SHP77 treated with DMSO at 0.1 percent for 48 hours (cell line): ENCODE measurements around the gene ACSL6.

Experiments
- DNase-seq: peaks from one replicate; lab custom pipeline; 2025; lab: John Stamatoyannopoulos, UW

ACSL6 gene

DNA sequence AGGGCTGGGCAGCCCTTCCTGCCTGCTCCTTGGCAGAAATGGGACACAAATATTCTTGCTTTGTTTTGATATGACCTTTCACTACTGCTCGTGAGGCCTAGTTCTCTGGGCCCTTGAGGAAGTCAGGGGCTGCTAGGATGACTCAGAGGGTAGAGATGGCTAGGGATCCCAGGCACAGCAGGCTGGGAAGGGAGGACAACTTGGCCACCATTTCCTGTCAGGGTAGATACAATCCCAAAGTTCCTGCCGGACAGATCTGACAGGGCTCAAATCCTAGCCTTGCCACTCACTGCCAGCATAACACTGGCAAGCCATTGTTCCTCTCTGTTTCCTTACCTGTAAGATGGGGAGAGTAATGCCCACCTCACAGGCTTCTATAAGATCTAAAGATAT, 34.2 kb downstream of the ACSL6 start:
- DNase-seq = no peak

DNA sequence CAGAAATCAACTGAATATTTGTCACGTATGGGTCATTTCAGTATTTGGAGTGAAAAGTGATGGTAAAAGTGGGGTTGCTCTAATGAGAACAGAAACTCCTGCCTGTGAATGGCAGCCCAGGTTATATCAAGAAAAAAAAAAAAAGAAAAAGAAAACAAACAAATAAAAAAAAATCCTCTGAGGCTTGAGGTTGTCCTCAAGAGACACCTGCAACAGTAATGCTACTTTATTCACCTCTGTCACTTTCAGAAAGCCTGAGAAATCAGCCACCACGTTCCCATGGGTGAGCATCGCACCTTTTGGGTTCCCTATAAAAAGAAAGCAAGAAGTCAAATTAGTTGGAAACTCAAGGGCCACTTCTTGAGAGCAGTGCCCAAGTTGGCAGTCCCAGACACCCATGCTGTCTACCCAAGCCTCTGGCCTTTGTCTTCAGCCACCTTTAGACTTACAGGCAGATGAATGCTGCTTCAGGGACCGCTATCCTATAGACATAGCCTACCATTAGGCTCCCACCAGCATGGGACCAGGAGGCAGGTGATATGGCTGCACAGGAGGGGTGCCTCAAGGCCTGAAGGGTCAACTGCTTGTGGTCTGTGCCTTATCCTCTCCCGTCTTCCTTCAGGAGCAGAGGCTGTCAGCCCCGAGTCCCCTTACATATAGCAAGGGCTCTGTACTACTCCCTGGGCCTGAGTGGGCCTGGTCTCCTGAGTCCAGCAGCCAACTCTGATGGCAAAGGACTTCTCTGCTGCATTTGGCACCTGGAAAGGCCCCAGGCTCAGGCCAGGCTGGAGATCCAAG, 34.8 kb downstream of the ACSL6 start:
- no peak for DNase-seq

DNA sequence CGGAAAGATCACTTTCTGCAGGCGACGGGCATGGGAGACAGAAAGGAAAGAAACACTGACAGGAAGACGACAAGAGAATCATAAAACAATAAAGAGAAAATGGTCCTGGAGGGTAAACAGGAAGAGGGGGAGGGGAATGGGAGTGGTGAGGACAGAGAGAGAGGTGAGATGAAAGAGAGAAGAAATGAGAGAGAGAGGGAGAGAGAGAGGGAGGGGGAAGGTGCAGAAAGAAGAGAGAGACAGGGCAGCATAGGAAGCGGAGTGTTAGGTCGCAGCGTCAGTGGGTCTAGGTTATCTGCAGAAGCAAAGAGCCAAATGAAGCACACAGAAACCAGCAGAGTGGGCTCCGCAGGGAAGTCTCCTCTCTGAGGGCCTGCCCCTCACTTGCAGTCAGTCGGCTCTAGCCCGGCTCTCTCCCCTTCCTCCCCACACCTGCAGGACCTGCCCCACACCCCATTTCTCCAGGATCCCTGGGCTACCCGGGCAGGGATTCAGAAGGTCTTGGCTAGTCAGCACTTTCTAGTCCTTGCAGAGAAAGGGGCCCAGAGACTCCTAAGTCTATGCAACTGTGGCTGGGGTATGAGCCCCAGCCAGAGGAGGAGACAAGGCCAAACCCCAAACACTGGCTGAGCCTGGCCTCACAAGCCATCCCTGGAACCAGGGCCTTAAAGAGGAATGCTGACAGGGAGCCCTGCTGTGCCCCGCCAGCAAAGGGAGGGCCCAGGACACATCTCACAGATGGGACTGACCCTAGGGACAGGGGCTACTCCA, 36.3 kb downstream of the ACSL6 start:
- no peak for DNase-seq

DNA sequence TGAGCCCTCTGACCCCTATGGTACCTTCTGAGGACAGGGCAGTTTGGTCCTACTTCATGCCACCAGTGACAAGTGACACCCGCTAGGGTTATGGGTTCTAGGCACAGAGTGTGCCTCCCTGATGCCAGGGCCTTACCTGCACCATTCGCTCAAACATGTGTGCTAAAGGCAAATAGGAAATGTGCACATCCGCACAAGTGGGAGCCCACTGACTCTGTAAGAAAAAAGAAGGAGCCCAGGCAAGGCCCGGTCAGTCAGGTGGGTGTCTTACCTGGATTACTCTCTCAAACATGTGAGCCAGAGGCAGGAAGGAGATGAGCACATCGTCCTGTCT, 36.9 kb downstream of the ACSL6 start:
- no peak for DNase-seq

DNA sequence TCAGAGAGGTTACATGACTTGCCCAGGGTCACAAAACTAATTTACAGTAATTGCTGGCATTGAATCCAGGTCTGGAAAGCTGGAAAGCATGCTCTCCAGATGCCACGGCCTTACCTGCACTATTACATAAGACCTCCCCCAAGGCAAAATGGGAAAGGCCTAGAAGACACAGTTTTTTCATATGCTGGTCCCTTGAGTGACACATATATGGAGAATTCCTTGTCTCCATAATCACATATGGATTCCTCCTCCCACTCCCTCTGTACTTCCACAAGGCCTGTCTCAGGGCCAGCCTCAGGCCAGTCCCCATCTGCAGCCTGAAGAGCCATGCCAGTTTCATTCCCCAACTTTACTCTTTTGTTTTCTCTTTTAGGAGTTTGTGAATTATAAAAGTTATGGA, 37.4 kb downstream of the ACSL6 start:
- DNase-seq = no peak

DNA sequence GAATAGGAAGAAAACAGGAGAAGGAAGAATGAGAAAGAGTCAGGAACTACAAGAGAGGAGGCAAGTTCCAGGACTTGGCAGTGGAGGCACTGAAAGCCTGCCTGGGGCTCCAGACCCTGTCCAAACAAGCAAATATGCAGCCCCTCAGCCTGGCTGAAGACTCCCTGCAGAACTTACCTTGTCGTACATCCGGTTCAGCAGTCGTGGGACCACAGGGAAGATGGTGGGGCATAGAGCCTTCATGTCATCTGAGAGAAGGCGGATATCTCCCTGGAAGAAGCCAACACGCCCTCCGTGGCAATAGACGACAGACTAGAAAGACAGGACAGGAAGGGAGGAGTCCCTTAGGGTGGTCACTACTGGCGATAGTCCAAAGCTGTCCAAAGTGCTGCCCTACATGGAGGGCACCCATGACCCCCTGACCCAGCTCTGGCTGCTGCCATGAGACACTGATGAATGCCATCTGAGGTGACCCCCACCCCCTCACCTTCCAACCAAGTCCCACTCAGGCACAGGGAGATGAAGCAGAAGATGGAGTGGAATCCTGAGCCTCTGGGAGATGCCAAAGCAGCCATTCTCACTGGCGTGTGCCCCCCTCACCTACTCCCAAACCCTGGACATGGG, 38.3 kb downstream of the ACSL6 start:
- DNase-seq = no peak

DNA sequence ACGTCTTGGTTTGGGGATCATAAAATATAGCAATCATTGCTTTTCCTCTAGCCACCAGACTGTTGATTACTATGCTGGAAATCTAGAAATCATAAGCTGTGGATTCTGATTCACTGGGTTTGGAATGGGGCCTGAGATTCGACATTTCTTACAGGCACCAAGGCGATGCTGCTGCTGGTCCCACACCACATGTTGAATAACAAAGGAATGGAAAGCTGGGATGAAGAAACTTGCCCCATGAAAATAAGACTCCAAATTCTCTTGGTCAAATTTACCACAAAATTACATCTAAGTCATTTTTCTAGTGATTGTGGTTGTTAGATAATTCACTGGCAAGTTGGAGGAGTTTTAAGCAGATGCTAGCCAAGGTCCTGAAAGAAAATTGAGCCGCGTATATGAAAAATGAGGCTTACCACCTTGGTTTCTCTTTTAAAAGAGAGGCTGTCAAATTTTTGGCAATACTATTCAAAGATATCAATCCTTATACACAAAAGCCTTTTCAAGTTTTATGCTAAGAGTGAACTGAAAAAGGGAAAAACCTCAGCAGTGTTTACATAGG, 43.0 kb downstream of the ACSL6 start:
- DNase-seq = no peak

DNA sequence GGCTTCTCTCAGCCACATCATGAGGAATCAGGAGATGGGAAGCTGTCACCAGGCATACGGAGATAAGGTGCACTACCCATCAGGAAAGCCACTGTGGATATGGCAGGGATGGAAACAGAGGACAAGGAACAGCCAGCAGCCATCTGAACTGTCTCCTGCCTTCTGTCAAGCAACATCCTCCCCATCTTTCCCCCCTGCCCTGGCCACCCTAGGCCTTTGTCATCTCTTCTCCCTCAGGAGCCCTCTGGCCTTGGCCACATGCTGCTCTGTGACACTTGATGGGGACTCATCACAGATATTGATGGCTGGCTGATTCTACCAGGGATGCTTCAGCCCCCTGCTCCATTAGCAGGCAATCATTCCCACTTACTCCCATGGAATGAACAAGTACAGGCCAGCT, 44.9 kb downstream of the ACSL6 start:
- no peak for DNase-seq

DNA sequence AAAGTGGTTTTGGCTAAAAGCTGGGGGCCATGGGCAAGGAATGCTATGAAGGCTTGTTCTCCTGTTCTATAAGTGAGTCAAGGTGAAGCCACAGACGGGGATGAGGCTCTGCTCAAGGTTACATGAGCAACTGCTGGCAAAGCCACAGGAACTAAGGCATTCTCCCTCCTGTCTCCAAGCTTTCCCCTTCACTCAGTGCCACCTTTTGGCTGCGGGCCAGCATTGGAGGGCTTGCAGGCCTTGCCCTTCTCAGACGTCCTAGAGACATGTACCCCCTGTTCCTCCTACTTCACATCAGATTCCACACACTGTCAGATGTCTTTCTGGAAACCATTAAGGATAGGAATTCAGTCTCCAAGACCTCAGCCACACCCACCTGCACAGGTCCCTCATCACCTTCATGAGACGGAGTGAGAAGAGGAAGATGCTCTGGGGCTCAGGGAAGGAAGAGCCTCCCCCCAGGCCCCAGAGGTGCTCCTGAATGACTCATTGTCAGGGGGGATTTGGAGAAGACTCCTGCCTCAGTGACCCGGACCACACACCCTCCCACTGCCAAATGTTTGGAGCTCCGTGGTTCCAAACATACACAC, 45.5 kb downstream of the ACSL6 start:
- no peak for DNase-seq

DNA sequence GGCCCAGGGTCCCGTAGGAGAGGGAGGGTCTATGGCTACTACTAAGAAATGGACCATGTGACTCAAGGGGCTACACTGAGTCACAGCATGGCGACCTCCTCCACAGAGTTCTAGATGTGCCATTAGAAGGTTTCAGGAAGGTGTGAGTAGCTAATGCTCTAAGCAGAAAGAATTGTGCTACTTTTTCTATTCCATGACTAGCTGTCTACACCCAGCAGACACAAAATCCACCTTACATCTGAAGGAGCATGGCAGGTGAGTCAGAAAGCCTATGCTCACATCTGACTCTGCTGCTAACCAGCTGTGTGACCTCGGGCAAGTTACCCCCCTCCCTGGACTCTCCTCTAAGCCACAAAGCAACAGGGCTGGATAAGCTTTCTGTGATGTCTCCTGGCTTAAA, 51.6 kb downstream of the ACSL6 start:
- DNase-seq = no peak

DNA sequence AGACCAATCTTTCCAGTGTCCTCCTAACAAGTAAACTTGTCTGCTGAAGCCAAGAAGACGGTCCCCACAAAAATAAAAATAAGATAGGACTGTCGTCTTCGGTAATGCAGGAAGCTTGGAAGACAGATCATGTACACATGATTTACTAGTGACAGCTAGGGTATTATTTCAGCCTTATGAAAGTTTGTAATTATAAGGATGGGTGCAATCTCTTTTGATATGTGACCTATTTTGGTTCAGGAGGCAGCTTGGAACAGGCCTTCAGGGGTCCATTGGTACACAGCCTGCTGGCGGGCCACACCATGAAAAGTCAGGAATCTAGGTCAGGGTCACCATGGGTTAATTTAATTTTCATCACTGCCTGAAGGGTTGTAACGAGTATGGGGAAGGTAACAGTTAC, 52.3 kb downstream of the ACSL6 start:
- DNase-seq = no peak

DNA sequence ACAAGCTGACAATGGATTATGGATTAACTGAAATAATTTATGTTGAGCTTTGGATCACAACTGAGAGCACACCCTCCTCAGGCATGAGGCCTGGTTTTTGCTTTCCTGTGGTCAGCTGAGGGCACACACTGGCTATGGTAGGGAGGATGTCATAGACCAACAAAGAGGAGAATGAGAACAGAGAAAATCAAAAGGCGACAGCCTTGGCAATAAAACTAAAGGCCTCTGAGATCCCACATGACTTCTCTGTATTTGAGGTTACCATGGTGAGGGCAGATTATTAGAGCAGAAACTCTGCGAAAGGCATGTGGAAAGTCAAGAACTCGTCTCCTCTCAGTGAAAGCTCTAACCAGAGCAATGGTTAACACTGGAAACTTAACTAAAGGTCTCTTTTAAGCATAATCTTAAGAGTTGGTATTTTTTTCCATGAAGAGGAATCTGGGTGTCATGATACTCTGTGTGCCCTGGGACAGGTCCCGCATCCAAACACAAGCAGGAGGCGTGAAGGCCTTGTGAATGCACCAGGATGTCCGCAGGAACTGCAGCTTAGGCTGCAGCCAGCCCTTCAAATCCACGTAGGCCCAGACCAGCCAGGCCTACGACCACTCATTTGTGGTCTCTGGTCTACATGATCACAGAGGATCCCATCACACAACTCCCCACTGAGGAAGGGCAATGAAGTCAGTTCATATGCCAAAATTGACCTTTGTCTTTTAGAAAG, 53.6 kb downstream of the ACSL6 start:
- no peak for DNase-seq

DNA sequence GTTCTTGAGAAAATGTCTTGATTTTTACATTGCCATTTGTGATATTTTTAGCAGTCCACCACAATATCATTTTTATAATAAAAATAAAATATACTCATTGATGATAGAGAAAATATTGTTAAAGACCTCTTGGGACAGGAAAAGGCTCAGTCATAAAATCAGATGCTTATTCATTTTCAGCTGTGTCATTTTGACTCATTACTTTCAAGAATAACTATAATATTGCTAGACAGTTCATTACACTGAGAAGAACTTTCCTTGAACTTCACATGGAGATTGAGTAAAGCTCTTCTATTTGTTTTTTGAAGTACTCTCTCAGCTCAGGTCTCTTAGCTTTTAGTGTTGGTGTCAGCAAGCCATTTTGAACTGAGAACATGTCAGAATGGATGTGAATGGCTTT, 57.5 kb downstream of the ACSL6 start:
- DNase-seq = no peak

DNA sequence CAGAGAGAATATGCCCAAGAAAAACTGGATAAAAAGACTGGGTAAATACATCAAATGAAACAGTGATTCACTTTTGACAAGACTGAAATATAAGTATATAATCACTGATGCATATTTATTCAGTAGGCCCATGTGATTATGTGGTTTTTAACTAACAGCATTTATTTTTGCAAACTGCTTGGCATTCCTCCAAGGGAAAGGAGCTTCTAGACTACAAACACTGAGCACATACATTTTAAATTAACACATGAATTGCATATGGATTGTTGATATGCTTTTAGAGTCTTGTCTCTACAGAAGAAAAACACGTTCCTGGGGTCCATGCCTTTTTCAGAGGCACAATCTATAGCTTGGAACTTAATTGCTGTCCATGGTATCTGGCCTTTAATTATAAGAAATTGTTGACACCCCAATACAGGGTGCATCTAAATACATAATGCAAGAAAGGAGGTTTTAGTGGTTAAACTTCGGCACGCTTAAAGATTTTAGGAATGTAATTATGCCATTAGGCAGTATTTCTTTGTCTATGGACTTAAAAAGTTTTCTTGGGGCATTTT, 59.1 kb downstream of the ACSL6 start:
- DNase-seq = no peak

DNA sequence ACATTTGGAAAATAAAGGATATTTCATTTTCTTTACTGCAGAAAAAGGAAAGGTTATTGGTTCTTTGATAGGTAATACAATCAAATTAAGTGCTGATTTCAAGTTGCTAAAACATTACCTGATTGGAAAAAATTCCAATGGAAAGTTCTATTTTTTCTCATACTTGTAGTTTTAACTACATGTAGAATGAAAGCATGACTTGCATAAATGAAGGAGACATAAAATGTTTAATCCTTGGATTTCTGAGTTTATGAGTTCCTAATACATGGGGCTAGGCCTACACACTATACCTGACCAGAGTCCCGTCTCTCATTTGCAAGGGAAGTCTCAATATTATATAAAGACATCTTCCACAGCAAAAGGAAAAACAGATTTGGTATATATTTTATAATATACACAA, 60.8 kb downstream of the ACSL6 start:
- DNase-seq = no peak

DNA sequence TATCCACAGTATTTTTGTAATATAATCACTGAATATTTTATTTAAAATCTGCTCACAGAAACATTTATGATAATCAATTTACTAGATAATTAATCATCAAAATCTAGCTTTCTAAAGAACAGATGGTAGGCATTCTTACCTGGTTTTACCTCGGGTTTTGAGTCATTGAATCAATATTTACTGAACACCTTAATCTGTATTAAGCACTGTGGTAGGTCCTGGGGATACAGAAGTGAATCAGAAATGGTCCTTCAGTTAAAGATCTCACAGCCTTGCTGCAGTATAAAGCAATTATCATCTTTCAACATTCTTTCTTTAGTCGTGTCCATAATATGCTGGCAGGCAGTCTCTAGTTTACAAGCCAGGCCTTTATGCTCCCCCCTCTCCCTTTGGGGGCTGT, 64.0 kb downstream of the ACSL6 start:
- DNase-seq = no peak

DNA sequence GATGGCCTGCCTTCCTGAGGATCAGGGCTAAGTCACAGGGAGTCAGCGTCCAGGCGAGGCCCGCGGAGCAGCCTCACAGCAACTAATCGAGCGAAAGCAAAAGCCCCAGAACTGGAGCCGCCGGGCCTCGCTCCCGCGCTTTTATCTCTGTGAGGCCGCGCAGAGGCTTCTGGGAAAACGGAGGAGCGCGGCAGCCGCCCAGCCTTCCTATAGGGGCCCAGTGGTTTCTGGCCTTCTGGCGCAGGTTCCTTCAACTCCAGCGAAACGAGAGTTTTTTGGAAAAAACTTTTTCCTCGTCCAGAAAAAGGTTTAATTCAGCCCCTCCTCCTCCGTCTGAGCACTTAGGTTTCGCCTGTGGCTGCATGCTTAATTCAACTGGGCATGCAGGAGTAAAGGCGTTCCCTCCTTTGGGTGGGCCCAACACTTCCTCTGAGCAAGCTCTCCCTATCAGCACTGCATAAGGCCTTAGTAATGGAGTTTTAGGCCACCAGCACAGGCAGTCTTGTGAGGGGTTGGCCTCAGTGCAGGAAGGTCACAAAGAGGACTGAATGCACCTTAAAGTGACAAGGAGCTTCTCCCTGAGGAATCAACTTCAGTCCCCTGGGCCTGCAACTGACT, 65.8 kb downstream of the ACSL6 start, which contains the start of gene MEIKIN:
TSS of gene MEIKIN (minus strand) at position 113 of the 618 bp plus-strand sequence. CDS start 158 bp downstream, outside the sequence.
- DNase-seq = no peak

DNA sequence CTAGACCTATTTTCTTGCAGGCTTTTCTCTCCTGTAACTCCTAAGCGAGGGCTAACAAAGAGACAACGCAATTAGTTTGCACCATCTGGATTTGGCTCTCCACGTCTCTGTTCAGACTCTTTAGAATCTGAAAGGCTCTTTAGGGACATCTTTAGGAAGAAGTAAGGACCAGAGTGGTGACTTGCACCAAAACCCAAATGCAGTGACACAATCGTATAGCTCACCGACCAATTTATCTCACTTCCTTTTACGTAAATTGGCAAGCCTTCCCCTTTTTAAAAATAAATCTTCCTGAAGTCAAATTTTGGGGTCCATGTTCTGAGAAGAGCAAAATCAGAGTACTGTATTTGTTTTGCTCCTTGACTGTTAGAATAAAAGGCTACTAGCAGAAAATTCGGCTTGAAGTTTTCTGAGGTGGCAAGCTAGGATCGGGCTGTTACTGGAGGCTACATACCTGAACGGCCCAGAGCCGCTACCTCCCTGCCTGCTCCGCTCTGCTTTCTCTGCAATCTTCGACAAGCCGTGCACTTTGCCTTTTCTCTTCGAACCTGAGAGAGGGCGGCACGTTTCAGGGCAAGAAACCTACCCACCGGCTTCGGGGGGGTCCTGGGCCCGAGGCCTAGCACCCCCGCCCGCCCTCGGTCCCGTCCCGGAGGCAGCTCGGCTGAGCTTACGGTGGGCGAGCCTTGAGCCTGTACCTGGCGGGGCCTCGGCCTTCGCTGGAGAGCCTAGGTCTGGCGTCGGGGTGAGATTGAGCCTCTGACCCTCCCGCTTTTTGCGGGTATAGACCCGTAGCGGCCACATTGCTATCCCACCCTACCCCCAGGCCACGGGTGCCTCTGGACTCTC, 66.5 kb downstream of the ACSL6 start:
- no peak for DNase-seq

DNA sequence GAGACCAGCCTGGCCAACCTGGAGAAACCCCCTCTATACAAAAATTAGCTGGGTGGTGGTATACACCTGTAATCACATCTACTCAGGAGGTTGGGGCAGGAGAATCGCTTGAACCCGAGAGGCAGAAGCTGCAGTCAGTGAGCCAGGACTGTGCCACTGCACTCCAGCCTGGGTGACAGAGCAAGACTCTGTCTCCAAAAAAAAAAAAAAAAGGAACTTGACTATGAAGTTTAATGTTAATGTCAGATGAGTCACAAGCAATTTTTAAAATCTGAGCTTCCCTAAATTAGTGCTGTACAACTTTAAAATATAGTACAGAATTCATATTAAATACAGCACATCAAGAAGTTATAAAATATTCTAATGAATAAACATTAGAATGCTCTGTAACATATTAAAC, 67.5 kb downstream of the ACSL6 start:
- no peak for DNase-seq

DNA sequence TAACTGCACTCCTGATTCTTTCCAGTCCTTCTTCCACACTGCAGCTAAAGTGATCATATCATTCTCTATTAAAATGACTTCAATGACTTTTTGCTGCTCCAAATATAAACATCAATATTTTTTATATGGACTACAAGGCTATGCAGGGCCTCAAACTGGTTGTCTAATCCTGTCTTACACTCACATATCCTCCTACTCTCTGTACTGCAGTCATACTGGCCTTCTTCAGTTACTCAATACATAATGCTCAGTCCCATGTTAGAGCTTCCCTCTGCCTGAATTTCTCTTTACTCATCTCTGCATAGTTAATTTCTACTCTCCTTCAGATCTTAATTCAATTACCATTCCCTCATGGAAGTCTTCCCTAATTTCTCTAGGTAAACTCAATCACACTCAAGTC, 69.4 kb downstream of the ACSL6 start:
- no peak for DNase-seq
